IPS DF 4.7 (cell line): ENCODE data around the gene TOMM40L.
"Not testable (repeated sequence)": the region's sequence is repeated elsewhere in the genome, so short reads cannot be mapped to it uniquely, and the experiment has no call there.

Experiments used
- DNase-seq: peaks from one replicate; pipeline ENCODE4 v3.0.0-alpha.2; 2013; ENCODE audit warnings: low spot score; ENCODE audit errors: extremely low read depth

Gene TOMM40L

GRCh38 chr1:161251579-161251978, 25.7 kb downstream of the TOMM40L start:
- no peak for DNase-seq

GRCh38 chr1:161255302-161255701, 29.4 kb downstream of the TOMM40L start:
- not testable (repeated sequence) for DNase-seq

GRCh38 chr1:161255955-161256520, 30.2 kb downstream of the TOMM40L start:
- DNase-seq: not testable (repeated sequence)

DNA sequence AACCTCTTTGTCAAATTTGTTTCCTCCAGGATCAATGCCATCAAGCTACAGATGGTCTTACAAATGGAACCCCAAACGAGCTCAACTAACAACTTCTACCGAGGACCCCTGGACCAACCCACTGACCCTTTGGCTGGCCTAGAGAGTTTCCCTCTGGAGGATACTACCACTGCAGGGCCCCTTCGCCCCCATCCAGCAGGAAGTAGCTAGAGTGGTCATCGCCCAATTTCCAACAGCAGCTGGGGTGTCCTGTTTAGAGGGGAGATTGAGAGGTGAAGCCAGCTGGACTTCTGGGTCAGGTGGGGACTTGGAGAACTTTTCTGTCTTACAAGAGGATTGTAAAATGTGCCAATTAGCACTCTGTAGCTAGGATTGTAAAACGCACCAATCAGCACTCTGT, 31.2 kb downstream of the TOMM40L start:
- DNase-seq: not testable (repeated sequence)

DNA sequence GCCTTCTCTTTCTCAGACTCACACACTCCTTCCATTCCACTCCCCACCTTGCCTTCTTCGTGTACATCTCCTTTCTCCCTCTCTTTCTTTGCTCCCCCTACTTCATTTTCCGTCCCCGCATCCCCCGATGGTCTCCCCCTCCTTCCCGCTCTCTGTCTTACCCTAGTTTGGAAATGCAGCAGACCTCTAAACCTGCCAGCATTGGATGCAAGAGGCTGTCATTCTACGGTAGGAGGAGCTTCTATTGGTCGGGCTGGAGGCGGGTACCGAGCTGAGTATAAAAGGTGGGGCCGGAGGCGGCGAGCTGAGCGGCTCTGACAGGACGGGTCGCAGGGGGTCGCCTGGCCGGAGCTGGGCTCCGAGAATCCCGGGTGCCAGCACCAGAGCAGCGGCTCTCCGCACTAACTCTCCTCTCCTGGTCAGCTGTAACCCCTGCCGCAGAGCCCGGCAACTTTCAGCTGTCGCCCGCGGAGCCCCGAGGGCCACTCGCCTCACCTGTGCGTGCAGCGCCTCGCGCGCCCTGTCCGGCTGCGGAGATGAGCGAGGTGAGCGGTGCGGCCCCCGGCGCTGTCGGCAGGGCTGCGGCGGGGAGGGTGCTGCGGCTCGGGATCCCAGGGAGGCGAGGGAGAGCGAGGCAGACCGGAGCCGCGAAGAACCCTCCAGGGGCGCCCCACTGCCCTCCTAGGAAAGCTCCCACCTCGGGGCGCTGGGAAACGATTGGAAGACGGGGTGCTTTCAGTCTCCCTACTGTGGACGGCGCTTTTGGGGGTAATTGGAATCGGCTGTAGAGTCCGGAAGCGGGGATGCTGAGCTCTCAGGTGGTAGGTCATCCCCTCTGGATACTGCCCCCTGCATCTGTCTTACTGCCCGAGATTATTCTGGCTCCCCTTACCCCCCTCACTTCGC, 32.8 kb downstream of the TOMM40L start, which contains the start of gene PCP4L1:
Gene PCP4L1, plus strand, starts transcription at position 307 of the 906 bp plus-strand sequence. Its CDS starts 230 bp downstream, at position 537.
- DNase-seq: peak; percentile 68

DNA sequence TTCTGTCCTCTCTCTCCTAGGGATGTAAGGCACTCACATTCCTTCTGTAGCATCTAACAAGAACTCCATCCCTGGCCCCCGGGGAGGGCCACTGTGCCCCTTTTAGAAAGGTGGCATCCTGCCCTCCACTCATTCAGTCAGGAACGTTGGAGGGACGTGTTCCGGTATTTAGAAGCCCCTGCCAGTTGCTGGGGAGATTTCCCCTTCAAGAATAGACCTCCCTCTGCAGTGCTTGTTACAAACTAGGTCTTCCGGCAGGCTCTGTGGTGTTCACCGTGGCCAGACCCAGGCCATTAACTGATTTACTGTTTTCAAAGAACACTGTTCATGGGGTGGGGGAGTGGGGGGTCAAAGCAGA, 33.5 kb downstream of the TOMM40L start:
- DNase-seq: no peak

GRCh38 chr1:161259765-161260164, 33.9 kb downstream of the TOMM40L start:
- DNase-seq: no peak

DNA sequence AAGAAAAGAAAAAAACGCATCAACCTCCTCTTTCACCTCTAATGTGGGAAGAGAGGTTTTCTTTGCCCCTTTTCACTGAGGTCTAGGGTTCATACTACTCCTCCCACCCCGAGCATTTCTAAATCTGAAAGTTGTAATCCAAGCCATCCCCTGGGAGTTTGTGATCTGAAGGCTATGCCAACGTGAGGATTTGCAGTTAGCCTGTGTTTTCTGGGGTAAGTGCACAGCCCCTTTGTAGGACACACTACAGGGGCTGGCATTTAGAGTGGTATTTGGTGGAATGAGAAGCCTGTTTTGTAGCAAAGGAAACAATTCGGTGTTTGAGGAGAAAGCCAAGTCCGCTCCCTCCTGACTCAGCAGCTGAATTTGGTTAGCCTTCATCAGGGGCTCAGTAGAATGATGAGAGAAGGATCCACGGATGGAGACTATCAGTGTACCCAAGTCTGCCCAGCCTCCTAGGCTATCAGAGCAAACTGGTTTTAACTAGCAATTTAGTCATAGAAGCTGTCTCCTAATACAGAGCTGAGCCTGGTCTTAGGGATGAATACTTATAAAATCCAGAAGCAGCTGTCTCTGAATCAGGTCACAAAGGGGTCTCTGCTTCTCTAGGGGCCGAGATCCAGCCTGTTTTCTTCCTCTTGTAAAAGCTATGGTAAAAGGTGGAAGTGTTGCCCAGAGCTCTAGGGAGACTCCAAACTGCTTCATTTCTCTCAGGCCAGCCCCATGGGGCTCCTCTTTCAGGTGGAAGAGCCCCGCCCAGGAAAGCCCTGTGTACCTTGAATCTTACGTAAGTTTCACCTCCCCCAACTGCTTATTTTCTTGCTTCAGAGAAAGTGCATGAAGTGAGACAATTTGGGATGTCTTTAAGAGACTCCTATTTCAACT, 34.8 kb downstream of the TOMM40L start:
- no peak for DNase-seq

DNA sequence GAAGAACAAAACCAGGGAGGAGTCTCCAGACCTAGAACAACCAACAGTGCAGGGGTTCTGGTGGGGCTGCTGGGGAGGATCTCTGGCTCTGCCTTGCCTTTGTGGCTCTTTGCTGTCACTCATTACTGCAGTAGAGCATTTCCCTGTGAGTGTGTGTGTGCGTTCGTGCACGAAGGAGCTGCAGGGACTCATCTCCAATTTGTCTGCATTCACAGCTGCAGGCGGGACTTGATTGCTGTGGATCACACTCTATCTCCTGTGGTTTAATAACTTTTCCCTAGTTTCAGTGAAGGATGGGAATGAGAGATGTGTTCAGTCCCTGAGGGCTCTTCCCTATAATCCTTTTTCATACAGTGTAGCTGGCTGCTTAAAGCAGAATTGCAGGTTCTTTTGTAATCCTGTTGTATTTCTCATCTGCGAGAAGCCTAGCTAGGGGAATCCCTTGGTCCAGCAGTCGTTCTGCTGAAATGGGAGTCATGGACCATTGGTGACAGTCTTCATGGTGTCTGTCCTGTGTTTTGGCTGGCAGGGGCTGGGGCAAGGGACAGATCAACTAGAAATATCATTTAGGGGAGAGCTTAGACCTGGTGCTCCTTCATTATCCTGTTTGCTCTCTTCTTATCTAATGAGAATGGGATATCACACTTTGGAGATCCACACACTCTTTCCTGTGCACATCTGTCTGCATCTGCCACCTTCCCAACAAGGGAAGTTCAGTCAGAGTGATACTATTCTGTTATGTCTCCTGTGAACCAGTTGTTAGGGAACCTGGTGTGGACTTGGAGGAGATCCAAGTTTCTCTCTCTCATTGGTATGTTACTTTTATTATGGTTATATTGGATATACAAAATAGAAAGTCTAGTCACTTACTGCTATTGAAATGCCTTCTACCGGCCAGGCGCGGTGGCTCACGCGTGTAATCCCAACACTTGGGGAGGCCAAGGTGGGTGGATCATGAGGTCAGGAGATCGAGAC, 35.7 kb downstream of the TOMM40L start:
- DNase-seq: no peak

GRCh38 chr1:161265305-161265704, 39.4 kb downstream of the TOMM40L start:
- no peak for DNase-seq

- DNase-seq: no peak
These were observed 40.3 kb downstream of the TOMM40L start for GRCh38 chr1:161266202-161266601.

- DNase-seq: no peak
These were observed 41.0 kb downstream of the TOMM40L start for GRCh38 chr1:161266836-161267235.

DNA sequence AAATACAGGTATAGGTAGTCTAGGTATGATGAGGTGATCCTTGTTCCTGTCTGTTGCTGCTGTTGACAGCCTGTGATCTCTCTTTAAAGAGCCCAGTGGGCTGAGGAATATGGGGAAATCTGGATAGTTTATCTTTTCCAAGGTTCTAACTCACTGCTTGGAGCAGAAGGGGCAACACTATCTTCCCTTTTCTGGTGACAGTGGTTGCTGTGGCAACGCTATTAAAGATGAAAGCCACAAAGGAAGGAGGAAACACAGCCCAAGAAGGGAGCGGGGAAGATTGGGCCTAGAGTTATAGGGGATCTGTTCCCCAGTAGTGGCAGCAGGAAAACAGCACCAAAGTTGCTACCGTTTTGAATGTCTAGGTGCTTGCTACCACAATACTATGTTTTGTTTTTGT, 41.5 kb downstream of the TOMM40L start:
- DNase-seq: no peak

GRCh38 chr1:161273402-161273801, 47.5 kb downstream of the TOMM40L start:
- no peak for DNase-seq

GRCh38 chr1:161274874-161275273, 49.0 kb downstream of the TOMM40L start:
- no peak for DNase-seq
